Islet precursor cell (in vitro differentiated cells): ENCODE data around the gene APOL6.
"Not testable (repeated sequence)": the region's sequence is repeated elsewhere in the genome, so short reads cannot be mapped to it uniquely, and the experiment has no call there.

Source experiments
- DNase-seq: peaks from one replicate; pipeline ENCODE4 v3.0.0-alpha.2; 2018

APOL6 gene

DNA sequence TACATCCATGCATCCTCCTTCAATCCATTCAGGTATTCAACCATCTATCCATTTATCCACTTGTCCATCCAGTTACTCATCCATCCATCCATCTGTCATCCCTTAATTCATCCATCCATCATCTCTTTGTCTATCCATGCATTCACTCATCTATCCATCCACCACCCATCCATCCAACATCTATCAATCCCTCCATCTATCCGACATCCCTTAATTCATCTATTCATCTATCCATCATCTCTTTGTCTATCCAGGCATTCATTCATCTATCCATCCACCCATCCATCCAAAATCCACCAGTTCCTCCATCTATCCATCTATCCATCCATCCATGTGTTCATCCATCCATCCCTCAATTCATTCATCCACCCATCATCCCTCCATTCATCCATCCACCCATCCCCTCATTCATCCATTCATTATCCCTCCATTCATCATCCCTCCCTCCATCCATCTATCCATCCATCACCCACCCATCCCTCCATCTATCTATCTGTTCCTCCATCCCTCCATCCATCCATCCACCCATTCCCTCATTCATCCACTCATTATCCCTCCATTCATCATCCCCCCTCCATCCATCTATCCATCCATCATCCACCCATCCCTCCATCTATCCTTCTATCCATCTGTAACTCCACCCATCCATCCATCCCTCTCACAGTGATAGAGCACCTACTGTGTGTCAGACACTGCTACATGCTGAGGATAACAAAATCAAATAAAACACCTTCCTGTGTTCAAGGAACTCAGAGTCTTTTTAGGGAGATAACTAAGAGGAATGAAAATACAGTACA, 29.6 kb upstream of the APOL6 start:
- no peak for DNase-seq

- DNase-seq: no peak
These were observed 28.7 kb upstream of the APOL6 start for GRCh38 chr22:35619336-35620094.

DNA sequence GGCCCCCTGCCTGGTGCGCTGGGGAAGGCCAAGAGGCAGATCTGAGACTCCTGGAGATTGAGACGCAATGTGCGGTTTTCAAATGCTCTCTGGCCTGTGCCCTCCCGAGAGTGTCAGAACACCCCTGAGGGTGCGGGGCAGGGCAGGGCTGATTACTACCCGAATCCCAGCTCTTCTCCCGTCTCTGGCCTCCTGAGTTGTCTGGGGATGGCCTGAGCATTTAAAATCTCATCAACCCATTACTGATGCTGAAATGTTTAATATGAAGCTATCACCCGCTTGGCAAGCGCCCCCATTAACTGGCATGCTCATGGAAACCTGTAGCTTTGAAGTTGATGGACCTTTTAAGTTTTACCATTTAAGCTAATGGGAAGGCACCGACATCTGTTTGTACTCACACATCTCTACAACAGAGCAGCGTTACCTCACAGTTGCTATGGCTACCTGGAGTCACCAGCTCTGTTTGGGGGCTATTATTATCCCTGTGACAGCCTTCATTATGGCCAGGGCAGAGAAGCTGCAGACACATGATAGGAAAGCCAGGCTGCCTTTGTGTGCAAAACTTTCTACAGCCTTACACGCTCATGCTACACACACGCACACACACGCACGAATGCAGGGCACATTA, 27.5 kb upstream of the APOL6 start:
- DNase-seq: peak; percentile 82

GRCh38 chr22:35621451-35621850, 26.8 kb upstream of the APOL6 start:
- DNase-seq: no peak

DNA sequence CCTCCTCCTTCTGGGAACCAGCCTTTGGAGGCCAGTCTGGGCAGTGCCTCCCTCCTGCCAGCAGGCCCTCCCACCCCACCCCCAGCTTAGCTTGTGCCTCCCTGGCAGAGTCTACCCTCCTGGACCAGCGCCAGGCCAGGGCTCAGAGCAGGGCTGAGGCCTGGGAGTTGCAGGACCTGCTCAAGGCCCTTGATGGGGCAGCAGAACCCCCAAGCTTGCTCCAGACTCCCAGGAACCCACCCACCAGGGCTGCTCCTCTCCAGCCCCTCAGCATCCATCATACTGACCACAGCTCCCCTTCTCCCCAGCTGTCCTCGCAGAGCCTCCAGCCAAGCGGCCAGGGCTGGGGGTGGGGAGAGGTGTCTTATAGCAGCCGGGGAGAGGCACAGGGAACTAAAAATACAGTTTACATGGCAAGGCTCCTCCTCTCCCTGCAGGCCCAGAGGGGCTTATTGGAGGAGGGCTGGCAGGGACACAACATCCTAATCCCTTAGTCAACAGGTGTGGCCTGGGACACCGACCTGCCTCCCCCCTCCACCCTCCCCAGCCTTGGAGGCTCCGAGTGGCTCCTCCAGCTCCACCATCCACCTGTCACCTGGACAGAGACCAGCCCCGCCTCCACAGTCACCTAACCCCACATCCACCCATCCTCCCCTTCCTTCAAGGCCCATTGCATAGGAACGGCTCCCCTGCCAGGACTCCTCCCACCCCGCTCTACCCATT, 25.9 kb upstream of the APOL6 start:
- no peak for DNase-seq

- DNase-seq: not testable (repeated sequence)
These were observed 24.4 kb upstream of the APOL6 start for GRCh38 chr22:35623885-35624284.

DNA sequence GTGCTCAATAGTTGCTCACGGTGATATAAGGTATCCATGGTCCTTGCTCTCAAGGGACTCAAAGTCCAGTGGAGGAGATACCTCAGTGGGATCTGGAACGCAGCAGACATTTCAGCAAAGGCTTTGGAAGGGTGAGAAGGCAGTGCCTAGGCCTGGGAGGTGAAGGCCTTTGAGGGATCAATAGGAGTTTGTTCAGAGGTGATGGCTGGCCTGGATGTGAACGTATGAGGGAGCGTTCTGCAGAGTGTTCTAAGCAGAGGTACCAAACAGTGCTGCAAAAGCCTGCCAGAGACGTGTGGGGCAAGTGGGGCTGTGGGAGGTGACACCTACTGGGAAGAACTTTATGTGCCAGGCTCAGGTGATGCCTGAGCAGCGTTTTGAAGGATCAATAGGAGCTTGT, 23.7 kb upstream of the APOL6 start:
- DNase-seq: no peak

GRCh38 chr22:35625763-35626432, 22.3 kb upstream of the APOL6 start:
- DNase-seq: no peak

GRCh38 chr22:35627267-35628041, 20.8 kb upstream of the APOL6 start:
- peak; percentile 93 for DNase-seq

- DNase-seq: no peak
These were observed 19.5 kb upstream of the APOL6 start for GRCh38 chr22:35628732-35629131.

- DNase-seq: peak; percentile 98
These were observed 18.6 kb upstream of the APOL6 start for GRCh38 chr22:35629406-35630216.

- DNase-seq: peak; percentile 92
These were observed 17.9 kb upstream of the APOL6 start for GRCh38 chr22:35630387-35630793.

DNA sequence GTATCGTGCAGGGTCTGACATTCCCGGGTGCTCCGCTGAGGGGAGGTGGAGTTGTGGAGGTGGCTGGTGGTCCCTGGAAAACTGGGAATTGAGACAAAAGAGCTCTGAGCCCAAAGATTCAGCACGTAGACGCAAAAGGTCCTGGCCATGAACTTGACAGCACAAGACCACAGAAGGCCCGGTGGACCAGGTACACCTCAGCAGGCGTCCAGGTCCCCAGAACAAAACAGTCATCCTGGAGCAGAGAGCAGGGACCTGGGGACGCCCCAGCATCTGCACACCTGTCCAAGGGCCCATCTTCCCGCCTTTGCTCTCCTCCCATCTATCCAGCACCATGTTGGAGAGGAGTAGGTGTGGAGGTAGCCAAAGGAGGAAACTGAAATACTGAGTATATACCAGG, 17.4 kb upstream of the APOL6 start:
- DNase-seq: no peak

GRCh38 chr22:35631597-35631996, 16.6 kb upstream of the APOL6 start:
- DNase-seq: no peak

- no peak for DNase-seq
These were observed 15.3 kb upstream of the APOL6 start for GRCh38 chr22:35632935-35633334.

DNA sequence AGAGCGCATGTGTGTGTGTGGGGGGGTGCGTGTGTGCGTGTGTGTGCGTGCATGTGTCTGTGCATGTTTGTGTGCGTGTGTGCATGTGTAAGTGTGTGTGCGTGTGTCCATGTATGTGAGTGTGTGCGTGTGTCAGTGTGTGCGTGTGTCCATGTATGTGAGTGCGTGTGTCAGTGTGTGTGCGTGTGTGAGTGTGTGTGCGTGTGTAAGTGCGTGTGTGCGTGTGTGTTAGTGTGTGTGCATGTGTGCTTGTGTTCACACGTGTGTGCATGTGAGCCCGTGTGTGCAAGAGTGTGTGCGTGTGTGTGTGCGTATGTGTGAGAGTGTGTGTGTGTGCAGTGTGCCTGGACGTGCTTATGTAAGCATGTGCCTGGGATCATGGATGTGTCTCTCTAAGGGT, 14.7 kb upstream of the APOL6 start:
- no peak for DNase-seq

DNA sequence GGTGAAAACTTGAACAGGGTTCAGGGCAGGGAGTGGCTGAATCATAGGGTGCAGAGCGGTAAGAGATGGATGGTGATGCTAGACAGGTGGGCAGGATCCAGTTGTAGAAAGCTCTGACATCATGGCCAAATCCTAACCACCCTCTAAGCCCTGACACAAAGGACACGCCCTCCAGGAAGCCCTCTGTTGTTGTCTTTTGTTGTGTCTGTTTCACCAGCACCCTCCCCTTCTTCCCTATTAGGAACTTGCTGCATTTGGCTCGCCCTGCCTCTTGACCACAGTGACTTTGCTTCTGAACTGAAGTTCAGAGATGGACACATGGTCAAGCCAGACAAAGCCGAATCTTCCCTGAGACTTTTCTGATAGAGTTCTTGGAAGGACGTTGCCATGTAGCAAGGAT, 14.2 kb upstream of the APOL6 start:
- DNase-seq: no peak

DNA sequence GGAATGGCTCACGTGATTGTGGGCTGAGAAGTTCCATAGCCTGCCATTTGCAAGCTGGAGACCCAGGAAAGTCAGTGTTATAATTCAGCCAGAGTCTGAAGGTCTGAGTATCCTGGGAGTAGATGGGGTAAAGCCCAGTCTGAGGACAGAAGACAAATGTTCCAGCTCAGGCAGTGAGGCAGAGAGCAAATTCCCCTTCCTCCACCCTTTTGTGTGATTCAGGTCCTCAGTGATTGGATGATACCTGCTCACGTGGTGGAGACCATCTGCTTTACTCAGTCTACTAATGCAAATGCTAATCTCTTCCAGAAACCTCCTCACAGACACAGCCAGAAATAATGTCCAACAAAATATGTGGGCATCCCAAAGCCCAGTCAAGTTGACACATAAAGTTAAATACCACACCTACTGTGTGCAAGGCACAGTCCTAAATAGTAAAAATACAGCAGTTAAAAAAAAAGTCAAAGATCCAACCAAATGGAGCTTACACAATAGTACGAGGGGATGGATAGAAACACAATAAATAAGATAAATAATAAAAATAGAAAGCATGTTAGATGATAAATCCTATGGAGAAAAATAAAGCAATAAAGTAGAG, 13.2 kb upstream of the APOL6 start:
- no peak for DNase-seq

DNA sequence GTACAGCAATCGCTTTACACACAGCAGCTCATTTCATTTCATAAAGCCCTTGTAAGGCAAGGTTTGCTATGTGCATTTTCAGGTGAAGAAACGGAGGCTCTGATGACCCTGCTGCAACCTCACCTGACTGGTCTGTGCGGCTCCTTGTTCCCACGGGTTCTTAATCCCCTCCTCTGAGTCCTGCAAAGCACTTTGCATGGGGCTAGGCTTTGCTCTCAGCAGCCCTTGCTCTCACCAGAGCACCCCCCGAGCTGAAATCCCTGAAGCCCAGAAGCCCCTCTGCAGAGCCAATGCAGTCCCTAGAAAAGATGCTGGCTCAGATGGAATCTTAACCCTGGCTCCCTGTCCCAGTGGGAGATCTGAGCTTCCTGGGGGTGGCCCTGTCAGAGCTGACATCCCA, 11.0 kb upstream of the APOL6 start:
- no peak for DNase-seq

DNA sequence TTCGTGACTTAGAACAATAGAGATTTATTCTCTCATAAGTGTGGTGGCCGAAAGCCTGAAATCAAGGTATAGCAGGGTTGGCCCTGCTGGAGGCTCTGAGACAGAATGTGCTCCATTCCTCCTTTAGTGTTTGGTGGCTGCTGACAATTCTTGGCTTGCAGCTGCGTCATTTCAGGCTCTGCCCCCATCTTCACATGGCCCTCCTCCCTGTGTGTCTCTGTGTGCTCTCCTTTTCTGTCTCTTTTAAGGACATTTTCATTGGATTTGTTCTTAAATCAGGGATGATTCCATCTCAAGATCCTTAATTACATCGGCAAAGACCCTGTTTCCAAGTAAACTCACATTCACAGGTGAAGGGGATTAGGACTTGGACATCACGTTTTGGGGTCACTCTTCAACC, 10.2 kb upstream of the APOL6 start:
- DNase-seq: no peak

- peak; percentile 93 for DNase-seq
These were observed 9.8 kb upstream of the APOL6 start for GRCh38 chr22:35638410-35638809.
